ENCODE data around the gene SMIM45.

GRCh38 chr22:41970601-41971000, 18.7 kb downstream of the SMIM45 start:
- TF ChIP-seq POLR2A (IDR thresholded peaks at IDR 0.05; ENCODE audit: low read length) (no peak), GATA1 (IDR thresholded peaks at IDR 0.05; ENCODE audit: low read depth, low read length) (no peak)

All from erythroblast (primary cell).